Fibroblast of skin of left biceps (primary cell): ENCODE measurements around the gene CCDC154.
"Not testable (repeated sequence)": the region's sequence is repeated elsewhere in the genome, so short reads cannot be mapped to it uniquely, and the experiment has no call there.

Experiments used
- DNase-seq, 2 experiments: peaks; one replicate each; pipeline ENCODE4 v3.0.0-alpha.2; 2013; ENCODE audit warnings: low read depth in 2 of 2

CCDC154 gene

DNA sequence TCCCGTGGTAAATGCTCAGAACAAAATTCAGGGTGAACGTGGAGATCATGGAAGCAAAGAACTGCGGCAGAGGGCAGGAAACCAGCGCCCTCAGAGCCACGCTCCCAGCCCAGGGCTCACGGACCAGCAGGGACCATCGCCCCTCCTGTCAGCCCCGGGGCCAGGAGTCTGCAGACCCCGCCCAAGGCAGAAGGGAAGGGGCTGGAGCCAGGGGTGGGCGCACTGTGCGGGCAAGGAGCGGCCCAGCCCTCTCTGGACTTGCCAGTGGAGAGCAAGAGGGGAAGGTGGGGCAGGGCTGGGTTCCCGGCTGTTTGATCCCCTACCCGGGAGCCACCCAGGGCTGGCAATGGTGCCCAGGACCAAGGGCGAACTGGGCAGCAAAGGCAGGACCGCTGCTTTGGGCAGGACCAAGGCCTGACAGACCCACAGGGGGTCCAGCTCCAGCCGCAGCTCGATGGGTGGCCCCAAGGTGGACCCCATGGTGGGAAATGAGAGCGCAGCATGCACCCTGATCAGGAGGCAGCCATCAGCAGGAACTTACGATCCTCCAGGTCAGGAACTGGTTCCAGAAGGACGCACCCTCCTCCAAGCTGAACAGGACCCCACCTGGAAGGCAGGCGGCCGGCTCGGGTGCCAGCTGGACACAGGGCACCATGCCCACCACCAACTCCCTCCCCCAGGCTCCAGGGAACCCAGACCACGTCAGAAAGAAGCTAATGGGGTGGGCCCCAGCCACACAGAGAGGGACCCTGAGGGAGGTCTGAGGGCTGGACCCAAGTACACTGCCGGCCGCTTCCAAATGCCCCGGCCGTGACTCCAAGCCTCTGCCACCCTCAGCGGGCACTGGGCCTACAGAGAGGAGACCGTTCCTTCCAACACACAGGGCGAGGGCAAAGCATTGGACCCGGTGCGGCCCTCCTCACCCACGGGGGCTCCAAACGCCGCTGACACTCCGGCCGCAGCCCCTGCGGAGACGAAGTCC is 11.1 kb upstream of the CCDC154 start:
- DNase-seq, result no peak

DNA sequence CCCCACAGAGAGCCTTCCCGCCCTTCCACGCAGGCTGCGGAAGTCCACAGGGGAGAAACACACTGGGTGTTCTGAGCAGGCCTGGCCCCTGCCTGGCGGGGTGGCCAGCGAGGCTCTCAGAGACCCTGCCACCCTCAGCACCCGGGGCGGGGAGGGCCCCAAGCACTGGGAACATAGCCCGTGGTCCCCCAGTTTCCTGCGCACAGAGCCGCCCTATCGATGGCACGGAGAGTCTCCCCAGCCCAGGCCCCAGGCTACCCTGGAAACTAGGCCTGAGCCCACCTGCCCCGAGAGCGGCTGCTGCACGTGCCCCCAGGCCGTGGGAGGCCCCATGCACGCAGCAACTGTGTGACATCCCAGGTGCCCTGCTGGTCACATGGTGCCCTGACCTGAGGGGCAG is 10.2 kb upstream of the CCDC154 start:
- no peak for DNase-seq

DNA sequence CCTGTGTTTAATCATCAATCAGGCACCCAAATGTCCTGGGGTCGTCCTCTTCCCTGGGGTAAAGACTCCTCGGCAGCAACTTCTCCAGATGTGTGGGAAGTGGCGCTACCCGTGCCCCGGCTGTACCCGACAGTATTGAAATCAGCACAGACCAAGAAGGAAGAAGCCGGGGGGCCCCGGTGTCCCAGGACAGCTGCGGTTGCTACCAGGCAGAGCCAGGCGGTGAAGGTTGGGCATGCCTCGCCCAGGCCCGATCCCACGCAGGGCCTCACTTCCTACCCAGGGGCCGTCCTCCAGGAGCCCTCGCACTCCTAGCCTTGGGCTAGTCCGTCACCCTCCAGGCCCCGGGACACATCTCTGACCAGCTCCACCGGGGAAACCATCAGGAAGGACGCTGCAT is 9.0 kb upstream of the CCDC154 start:
- DNase-seq, result no peak

DNA sequence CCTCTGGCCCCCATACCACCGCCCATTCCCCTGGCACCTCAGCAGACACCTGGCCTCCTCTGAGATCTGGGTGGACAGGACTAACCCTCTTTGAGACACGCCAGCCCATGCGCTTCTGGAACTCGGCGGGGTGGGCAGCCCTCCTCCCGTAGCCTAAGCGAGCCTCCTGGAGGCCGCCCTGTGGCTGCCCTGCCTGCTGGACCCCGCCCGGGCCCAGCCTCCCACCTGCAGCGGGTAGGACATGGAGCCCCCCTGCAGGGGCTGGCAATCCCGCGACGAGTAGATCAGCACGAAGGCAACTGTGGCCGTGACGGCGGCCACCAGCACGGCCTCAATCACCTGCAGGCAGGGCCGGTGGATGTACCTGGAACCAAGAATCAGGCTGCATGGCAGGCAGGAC is 8.2 kb upstream of the CCDC154 start:
- DNase-seq, result no peak

DNA sequence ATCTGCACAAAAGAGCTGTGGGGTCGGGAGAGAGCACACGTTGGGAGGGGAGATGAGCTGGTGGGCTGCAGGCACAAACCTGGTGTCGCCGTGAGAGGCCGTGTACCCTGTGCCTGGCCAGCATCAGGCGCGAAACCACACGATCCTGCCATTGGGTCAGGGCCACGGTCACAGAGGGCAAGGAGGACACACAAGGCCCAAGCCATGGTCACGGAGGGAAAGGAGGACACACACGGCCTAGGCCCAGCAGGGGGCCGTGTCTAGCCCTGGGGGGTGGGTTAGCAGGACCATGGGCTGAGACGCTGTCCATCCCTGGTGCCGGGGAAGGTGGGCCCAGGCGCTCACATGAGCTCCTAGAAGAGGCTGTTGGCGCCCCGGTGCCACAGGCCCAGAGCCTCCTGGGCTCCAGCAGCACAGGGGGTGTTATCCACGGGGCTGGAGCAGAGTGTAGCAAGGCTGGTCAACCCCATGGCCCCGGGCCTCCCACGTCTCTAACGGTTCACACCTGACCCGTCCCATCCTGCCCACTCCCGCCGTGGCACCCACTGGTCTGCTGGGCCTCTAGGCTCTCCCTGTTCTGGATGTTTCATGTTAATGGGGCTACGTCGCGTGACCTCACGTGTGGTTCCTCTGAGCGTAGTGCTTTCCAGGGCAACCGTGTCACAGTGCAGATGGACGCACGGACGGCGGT is 7.5 kb upstream of the CCDC154 start:
- DNase-seq, result no peak

DNA sequence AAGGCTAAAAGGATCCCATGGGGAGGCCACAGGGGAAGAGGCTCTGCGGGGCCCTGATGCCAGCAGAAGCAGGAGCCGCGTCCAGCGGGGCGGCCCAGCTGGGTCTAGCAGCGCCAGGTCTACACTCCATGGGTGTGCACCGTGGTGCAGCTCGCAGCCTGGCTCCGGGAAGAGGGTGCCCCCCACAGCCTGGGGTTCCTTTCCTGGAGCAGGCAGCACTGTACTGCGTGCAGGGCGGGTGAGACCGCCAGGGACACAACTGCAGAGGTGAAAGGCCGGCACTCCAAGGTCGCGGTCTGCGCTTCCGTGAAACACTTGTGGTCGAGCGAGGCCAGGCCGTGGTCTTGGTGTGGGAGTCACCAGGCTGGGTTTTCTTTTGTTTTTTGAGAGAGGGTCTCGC is 6.5 kb upstream of the CCDC154 start:
- DNase-seq, result no peak

DNA sequence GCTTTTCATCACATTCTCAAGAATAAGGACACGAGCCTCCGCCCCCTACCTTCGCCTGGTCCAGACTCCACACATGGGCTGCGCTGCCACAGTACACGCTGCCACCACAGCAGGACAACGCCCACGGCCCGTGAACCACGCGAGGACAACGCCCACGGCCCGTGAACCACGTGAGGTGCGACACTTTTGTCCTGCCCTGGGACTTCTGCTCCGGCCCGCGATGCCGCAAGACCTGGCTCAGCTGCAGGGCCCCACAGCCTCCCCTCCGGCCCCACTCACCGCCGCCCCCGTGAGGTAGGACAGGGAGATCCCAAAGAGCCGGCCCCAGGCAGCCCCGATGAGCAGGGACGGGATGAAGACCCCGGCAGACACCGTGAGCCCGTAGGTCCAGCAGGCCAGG is 5.9 kb upstream of the CCDC154 start:
- DNase-seq, result no peak

DNA sequence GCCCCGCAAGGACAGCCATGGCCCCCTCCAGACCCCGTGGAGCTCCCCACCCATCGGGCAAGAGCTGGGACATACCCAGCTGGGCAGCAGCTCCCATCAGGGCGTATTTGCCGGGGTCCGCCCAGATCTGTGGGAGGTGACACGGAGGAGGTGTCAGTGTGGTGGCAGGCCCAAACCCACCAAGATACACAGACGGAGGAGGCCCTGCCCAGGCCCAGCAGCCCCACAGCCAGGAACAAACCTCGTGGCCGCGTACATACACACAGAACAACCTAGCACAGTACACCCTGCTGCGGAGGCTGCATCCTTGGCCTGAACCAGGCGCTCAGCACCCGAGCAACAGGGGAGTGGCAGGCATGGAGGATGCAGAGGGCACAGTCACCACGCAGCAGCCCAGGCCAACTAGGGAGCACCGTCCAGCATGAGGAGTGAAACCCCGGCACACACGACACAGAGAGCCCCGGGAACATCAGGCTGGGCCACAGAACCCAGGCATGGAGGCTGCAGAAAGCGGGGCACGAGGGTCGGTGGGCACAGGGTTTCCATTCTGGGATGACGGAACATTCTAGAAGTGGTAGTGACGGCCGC is 4.9 kb upstream of the CCDC154 start:
- DNase-seq, result no peak

DNA sequence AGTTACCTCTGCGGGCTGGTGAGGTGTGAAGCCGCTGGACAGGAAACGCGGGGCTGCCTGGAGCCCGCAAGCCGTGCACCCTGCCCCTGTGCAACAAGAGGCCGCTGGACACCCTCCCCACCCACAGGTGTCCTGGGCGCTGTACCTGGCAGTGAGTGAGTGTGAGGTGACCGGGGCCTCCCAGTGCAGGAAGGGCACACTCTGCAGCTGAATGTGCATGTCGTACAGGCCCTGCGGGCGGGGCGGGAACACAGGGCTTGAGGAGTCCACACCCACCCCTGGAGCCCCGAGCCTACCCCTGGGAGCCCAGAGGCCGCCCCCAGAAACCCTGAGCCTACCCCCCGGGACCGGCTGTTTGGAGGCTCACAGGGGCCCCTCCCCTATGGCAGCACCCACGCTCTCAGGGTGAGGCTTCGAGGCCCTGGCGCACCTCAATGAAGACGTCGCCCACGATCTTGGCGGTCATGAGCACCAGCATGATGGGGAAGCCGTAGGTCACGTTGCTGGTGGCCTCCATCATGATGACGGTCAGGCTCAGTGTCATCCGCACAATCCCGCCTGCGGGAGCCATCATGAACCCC is 4.3 kb upstream of the CCDC154 start:
- DNase-seq, result no peak

DNA sequence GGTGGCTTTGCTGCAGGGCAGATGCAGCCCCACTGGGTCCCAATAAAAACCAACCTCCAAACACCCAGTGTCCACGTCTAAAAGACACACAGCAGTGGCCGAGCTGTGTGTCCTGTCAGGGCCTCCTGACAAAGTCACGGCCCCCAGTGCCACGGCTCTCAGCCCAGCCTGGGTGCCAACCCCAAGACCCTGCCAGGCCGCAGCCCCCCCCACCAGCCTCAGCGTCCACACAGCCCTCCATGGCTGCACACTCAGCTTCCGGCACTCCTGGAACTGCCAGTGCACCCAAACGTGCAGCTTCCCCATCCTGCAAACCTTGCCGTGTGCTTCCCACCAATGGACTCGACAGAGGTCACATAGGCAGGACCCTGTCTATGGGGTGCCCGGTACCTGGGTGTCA is 3.6 kb upstream of the CCDC154 start:
- no peak for DNase-seq

DNA sequence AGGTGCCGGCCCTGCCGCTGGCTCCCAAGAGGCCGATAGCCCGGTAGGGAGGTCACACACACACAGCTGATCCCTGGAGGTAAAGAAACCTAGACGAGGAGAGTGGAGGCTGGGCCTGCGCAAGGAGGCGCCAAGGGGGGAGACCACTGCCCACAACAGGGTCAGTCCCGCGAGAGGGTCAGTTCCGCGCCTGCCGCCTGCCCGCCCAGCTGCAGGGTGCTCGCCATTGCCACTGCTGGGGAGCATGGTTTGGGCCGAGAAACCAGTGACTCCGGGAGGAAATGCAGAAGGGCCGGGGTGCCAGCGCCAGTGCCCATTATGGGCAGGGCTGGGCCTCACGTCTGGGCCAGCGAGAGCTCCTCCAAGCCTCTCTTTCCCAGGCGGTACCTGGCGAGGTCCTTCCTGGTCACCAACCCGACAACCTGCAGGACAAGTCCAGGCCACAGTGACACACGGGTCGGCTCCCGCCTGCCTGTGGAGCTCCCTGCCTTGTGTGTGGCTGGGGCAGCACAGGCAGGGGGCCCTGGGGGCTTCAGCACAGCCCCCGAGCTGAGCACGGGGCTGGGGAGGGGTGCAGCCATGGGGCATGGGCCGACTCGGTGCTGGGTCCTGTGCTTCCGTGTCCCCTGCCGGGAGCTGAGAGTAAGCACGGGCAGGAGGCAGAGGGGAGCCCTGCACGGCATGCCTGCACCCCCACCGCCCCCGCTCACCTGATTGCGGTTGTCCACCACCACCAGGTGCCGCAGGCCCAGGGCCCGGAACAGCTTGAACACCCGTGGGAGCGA is 2.1 kb upstream of the CCDC154 start:
- no peak for DNase-seq

DNA sequence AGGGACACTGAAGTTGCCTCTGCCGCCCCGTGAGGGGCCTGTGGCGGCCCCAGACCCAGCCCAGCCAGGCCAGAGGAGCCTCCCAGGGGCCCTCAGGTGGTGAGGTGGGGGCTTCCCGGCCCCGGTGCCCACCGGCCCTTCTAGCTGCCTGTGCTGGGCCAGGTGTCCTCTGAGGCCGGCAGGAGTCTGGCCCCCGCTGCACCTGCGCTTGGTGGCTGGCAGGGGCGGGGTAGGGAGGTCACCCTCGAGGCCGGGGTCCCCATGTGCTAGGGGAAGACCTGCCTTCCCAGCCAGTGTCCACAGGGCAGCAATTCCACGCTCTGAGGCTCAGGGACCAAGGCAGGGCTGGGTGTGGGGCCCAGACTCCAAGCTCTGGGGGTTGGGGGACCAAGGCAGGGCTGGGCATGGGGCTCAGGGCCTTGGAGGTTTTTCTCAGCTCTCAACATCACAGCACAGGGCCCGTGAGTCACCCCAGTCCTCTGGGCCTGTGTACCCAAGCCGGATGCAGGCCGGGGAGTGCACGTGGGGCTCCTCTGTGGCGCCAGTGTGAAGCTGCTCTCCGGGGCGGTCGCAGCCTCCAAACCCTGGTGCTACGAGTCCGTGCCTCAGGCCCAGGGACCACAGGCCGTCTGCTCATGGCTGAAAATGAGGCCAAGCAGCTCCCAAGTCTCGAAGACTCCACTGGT is 1.3 kb upstream of the CCDC154 start:
- no peak for DNase-seq

DNA sequence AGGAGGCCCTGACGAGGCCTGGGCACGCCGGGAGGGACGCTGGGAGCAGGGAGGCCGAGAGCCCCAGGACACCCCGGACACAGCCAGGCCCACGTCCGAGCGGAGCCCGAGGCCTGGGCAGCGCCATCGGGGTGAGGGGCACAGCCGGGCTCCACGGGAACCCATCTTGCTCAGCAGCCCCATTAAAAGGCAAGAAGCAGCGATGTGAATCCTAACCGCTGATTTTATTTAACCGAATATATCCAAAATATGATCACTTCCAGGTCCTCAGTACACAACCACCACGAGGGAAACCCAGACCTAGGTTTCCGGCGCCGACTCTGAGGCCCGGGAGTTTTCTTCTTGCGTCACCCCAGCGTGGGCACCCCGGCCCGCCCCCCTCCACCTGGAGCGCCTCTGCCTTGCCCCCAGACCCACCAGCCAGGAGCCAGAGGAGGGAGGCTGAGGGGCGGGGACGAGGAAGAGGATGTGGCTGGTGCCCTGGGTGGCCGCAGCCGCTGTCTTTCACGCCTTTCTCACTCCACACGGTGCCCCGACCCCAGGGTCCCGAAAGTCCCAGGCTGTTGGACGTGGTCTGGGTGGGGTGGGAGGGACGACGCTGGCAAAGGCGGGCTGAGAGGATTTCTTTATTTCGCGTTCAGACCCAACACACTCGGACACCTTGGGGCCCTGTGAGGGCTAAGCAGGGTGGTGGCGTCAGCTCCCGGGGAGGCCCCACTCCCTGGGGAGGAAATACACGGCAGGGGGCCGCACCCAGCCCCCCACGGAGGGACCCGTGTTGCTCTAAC is 568 bp upstream of the CCDC154 start:
- DNase-seq, result no peak

DNA sequence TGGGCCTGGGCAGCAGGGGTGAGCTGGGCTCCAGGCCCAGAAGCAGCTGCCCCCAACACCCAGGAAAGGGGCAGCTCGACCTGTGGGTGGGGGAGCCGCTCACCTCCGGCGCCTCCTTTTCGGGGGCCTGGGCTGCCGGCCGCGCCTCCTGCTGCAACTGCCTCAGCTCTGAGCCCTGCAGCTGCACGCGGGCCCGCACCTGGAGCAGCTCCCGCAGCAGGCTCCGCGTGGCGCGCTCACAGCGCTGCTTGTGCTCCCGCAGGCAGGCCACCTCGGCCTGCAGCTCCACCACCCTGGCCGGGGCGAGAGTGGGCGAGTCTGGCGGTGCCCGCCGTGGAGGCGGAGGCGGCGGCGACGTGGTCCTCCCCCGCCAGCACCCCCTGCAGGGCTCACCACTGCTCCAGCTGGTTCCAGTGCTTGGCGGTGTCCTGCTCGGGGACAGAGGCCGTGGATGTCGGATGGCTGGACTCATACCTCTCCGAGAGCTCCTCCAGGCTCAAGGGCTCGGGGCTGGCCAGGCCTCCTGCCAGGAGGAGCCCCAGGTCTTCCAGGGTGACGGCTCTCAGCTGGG is 868 bp downstream of the CCDC154 start:
- DNase-seq, result no peak

DNA sequence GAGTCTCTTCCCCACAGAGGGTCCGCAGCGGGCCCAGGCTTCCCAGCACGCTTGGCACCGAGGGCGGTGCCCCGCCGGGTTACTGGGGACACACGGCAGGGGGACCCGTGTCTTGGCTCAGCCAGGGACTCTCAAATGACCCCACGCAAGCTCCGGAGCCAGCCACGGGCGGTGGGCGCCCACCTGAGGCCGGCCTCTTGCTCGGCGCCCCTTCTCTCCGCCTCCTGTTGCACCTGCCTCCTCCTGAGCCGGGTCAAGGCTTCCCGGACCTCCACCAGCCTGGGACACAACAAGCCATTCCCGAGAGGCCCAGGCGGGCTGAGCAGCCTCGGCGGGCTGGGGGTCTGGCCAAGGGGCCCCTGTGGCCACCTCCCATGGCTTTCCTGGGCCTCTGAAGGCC is 1.7 kb downstream of the CCDC154 start:
- no peak for DNase-seq

DNA sequence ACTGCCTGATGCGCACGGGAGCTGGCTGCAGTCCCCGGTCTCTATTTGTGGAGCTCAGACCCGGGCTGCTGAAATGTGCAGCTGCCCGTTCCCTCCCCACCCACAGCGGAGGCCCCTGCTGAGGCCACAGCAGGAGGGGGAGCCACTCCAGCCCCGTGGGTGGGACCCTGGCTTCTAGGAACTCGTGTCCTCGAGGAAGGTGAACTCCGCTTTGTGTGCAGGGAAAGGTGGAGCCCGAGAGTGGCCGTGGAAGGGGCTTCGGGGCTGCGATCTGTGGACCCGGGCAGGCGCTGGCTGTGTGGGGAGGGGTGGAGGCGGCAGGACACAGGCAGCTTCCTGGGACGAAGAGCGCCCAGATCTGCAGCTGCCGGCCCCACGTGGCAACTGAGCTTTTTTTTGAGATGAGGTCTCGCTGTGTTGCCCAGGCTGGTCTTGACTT is 2.9 kb downstream of the CCDC154 start:
- no peak for DNase-seq

DNA sequence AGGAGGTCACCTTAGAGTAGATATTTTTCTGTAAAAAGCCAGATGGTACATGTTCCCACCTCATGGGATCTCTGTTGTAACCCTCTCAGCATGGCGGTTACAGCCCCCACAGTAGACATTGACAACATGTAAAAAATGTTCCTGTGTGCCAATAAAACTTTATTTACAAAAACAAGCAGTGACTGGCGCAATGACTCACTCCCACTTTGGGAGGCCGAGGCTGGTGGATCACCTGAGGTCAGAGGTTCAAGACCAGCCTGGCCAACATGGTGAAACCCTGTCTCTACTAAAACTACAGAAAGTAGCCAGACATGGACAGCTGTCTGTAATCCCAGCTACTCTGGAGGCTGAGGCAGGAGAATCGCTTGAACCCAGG is 4.7 kb downstream of the CCDC154 start:
- not testable (repeated sequence) for DNase-seq

DNA sequence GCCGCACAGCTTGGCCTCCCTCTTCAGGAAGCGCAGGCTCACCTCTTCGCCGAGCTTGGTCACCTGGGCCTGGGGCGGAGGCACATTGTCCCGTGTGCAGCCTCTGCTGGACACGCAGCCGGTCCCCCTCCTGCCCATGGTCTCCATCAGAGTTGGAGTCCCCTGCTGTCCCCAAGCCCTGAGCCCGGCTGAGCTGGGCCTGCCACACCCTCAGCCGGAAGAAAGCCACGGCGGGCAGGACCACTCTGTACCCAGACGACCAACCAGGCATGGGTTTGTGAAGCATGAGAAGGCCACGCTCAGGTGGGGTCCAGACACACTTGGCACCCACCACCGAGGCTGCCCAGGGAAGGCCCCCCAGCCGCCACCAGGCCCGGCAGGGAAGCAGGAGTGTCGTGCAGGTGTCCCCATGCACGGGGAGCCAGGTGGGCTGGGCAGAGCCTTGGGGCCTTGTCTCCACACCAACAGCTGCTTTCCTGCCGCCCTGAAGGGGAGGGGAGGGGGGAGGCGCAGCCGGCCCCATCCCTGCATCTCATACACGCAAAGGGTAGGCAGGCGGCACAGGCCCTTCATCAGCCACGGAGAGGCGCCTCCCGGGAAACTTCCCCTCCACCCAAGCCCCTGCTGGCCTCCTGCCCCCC is 5.2 kb downstream of the CCDC154 start:
- DNase-seq, result no peak
